GM12891 (cell line): Measurements from ENCODE around the gene KDM4C.

Experiments used
- POLR2A ChIP-seq: IDR thresholded peaks from 2 replicates; pipeline ENCODE4 v1.6.1; 2011; ENCODE audit warnings: low read depth, low read length, control low read depth
- POLR2AphosphoS5 ChIP-seq: IDR thresholded peaks from 2 replicates; pipeline ENCODE4 v1.6.1; 2011; ENCODE audit warnings: low read depth, low read length, control low read depth
- POU2F2 ChIP-seq: IDR thresholded peaks from 2 replicates; pipeline ENCODE4 v1.6.1; 2011; ENCODE audit warnings: low read depth, mild to moderate bottlenecking, control low read depth, low read length, moderate library complexity
- SPI1 ChIP-seq: IDR thresholded peaks from 2 replicates; pipeline ENCODE4 v1.6.1; 2011; ENCODE audit warnings: low read depth, low read length, control low read depth
- TAF1 ChIP-seq: IDR thresholded peaks from 2 replicates; pipeline ENCODE4 v1.6.1; 2011; ENCODE audit warnings: low read depth, low read length, control low read depth

GRCh38 chr9:6973089-6973488, 215.3 kb downstream of the KDM4C start:
- TF ChIP-seq SPI1 (no peak), POLR2A (no peak), POLR2AphosphoS5 (no peak), POU2F2 (no peak), TAF1 (no peak)
